ENCODE data around the gene SYNPO2. TPM values are rescaled to one million over a fixed set of nuclear protein-coding genes. Genes with fewer than 3 reads are reported as not detected.

SYNPO2 gene
- total and polyA plus RNA-seq, 2 of the 8 experiments (the other 6 are each of a cell fraction or from before 2014, with no cell fraction given), result 0.50 to 4.2 TPM

DNA sequence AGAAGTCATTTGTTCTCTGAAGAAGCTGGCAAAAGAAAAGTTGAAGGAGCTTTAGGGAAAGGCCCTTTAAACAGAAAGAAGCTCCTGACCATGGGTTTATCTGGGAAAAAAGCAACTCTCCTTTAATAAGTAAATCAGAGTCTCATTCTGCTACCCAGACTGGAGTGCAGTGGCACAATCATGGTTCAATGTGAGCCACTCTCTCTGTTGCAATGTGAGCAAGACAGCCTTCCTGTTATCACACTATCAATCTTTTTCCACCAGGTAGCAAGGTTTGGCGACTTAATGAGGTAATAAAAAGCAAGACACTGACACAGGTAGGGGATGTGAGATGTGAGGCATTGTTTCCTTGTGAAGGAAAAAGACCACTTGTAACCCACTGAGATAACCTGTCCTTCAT lies 111.3 kb downstream of the SYNPO2 start (continued):
- TF ChIP-seq HDAC2 (IDR thresholded peaks at IDR 0.05; ENCODE audit: borderline replicate concordance in 1 of 2, low read depth in 2 of 2, low read length in 2 of 2) (no peak), SIN3A (conservative IDR thresholded peaks at IDR 0.05 in 1 of 2, IDR thresholded peaks at IDR 0.05 in 1 of 2; ENCODE audit: low read depth in 1 of 2, low read length in 2 of 2) (no peak), CHD1 (IDR thresholded peaks at IDR 0.05; ENCODE audit: low read depth, low read length) (no peak), MAFK (IDR thresholded peaks at IDR 0.05; ENCODE audit: low read depth, low read length) (no peak), SUZ12 (IDR thresholded peaks at IDR 0.05; ENCODE audit: low read length) (no peak), PHF8 (conservative IDR thresholded peaks at IDR 0.05; ENCODE audit: low read depth, low read length) (no peak)

All from H1 (cell line).